ENCODE measurements around the gene TMEM254.

- no peak for TF ChIP-seq CTCF (IDR thresholded peaks at IDR 0.05; ENCODE audit: insufficient read depth, low read depth, low read length)
- no peak for TF ChIP-seq EZH2 (IDR thresholded peaks at IDR 0.05; ENCODE audit: insufficient read depth, low read length)
These were observed 25.8 kb downstream of the TMEM254 start for GRCh38 chr10:80104066-80104926.

Data from astrocyte (in vitro differentiated cells and primary cell).